Ovary (tissue), 3 donors: ENCODE measurements around the gene PLA2G4D.

ENCODE experiments used
- POLR2A ChIP-seq: fragments of 450-650 bp; IDR thresholded peaks from one replicate; pipeline ENCODE4 v1.6.1; 2017; ENCODE audit warnings: antibody characterized with exemption, mild to moderate bottlenecking, moderate library complexity
- TF ChIP-seq, protein P1 (sequence below), 3 donors: fragments of 450-650 bp in 2 of 3; fragments of 200-600 bp in 1 of 3; IDR thresholded peaks; one replicate each; pipeline versions ENCODE4 v1.5.1 to v1.8.0; 2016 to 2022; ENCODE audit warnings: antibody characterized with exemption in 3 of 3, mild to moderate bottlenecking in 1 of 3
- donor health status: DM: no; HTN: no; CAD: no.

DNA sequence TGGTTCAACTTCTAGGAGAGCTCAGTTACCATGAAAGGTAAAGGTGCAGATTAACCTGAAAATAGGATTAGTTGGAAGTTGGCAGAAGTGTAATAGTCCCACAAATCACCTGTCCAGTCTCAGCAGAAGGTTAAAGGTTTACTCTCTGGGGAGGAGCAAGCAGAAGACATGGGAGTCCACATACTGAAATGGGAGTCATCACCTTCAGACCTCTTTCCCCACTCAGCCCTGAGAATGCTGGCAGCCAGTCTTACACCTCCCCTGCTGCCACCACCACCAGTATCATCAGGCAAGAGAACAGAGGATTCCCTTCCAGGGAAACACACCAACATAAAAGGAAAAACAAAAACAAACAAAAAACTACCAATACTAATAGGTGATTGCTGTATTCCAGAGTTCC is 13.8 kb upstream of the PLA2G4D start:
- TF ChIP-seq, protein P1, sequence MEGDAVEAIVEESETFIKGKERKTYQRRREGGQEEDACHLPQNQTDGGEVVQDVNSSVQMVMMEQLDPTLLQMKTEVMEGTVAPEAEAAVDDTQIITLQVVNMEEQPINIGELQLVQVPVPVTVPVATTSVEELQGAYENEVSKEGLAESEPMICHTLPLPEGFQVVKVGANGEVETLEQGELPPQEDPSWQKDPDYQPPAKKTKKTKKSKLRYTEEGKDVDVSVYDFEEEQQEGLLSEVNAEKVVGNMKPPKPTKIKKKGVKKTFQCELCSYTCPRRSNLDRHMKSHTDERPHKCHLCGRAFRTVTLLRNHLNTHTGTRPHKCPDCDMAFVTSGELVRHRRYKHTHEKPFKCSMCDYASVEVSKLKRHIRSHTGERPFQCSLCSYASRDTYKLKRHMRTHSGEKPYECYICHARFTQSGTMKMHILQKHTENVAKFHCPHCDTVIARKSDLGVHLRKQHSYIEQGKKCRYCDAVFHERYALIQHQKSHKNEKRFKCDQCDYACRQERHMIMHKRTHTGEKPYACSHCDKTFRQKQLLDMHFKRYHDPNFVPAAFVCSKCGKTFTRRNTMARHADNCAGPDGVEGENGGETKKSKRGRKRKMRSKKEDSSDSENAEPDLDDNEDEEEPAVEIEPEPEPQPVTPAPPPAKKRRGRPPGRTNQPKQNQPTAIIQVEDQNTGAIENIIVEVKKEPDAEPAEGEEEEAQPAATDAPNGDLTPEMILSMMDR (IDR thresholded peaks at IDR 0.05) = no peak
- no peak for TF ChIP-seq POLR2A
